ENCODE data around the gene GALR1. TPM values are rescaled to one million over a fixed set of nuclear protein-coding genes. Genes with fewer than 3 reads are reported as not detected.

Gene GALR1
- total RNA-seq, 1 donor from 2014 or later = 0.07 TPM

- Mint-ChIP-seq H3K36me3 (no peaks in the 10 kb centered on the region), H3K27me3 (peaks cover 29% of the 10 kb centered on the region), H3K4me1 (ENCODE audit: unreplicated experiment) (peaks cover 6% of the 10 kb centered on the region), H3K27ac (no peak overlapping the region), H3K4me3 (no peak overlapping the region), H3K9me3 (peaks cover 5% of the 10 kb centered on the region)
- no peak for TF ChIP-seq CTCF (conservative IDR thresholded peaks at IDR 0.05)
- DNase-seq (ENCODE audit: extremely low spot score, unreplicated experiment) = no peak
Observed at GRCh38 chr18:77299706-77300105, 50.1 kb downstream of the GALR1 start.

GRCh38 chr18:77300579-77300978, 50.9 kb downstream of the GALR1 start:
- H3K36me3 Mint-ChIP-seq = no peaks in the 10 kb centered on the region
- no peak for TF ChIP-seq CTCF (conservative IDR thresholded peaks at IDR 0.05)
- peaks cover 5% of the 10 kb centered on the region for H3K9me3 Mint-ChIP-seq
- H3K27me3 Mint-ChIP-seq = peaks cover 29% of the 10 kb centered on the region
- H3K4me1 Mint-ChIP-seq (ENCODE audit: unreplicated experiment) = peaks cover 6% of the 10 kb centered on the region
- H3K4me3 Mint-ChIP-seq = no peak overlapping the region
- no peak overlapping the region for H3K27ac Mint-ChIP-seq
- DNase-seq (ENCODE audit: extremely low spot score, unreplicated experiment) = no peak

GRCh38 chr18:77304268-77304667, 54.6 kb downstream of the GALR1 start:
- Mint-ChIP-seq H3K27ac (no peak overlapping the region), H3K4me1 (ENCODE audit: unreplicated experiment) (no peaks in the 10 kb centered on the region), H3K4me3 (no peak overlapping the region), H3K36me3 (no peaks in the 10 kb centered on the region), H3K9me3 (no peaks in the 10 kb centered on the region), H3K27me3 (peaks cover 13% of the 10 kb centered on the region)
- no peak for TF ChIP-seq CTCF (conservative IDR thresholded peaks at IDR 0.05)
- no peak for DNase-seq (ENCODE audit: extremely low spot score, unreplicated experiment)

GRCh38 chr18:77305676-77306075, 56.0 kb downstream of the GALR1 start:
- Mint-ChIP-seq H3K4me1 (ENCODE audit: unreplicated experiment) (no peaks in the 10 kb centered on the region), H3K4me3 (no peak overlapping the region), H3K9me3 (no peaks in the 10 kb centered on the region), H3K27ac (no peak overlapping the region), H3K27me3 (peaks cover 12% of the 10 kb centered on the region), H3K36me3 (no peaks in the 10 kb centered on the region)
- no peak for DNase-seq (ENCODE audit: extremely low spot score, unreplicated experiment)
- no peak for TF ChIP-seq CTCF (conservative IDR thresholded peaks at IDR 0.05)

- H3K4me1 Mint-ChIP-seq (ENCODE audit: unreplicated experiment) = no peaks in the 10 kb centered on the region
- no peaks in the 10 kb centered on the region for H3K36me3 Mint-ChIP-seq
- no peak for TF ChIP-seq CTCF (conservative IDR thresholded peaks at IDR 0.05)
- H3K27ac Mint-ChIP-seq = no peak overlapping the region
- no peaks in the 10 kb centered on the region for H3K9me3 Mint-ChIP-seq
- peaks cover 6% of the 10 kb centered on the region for H3K27me3 Mint-ChIP-seq
- no peak overlapping the region for H3K4me3 Mint-ChIP-seq
- DNase-seq (ENCODE audit: extremely low spot score, unreplicated experiment) = no peak
Observed at GRCh38 chr18:77308216-77308615, 58.6 kb downstream of the GALR1 start.

GRCh38 chr18:77314511-77314910, 64.9 kb downstream of the GALR1 start:
- Mint-ChIP-seq H3K4me3 (no peak overlapping the region), H3K27me3 (peaks cover 11% of the 10 kb centered on the region), H3K27ac (no peak overlapping the region)

More at GRCh38 chr18:77314511-77314910, 64.9 kb downstream of the GALR1 start:
- H3K9me3 Mint-ChIP-seq = no peaks in the 10 kb centered on the region
- TF ChIP-seq CTCF (conservative IDR thresholded peaks at IDR 0.05) = no peak
- no peak for DNase-seq (ENCODE audit: extremely low spot score, unreplicated experiment)
- no peaks in the 10 kb centered on the region for H3K4me1 Mint-ChIP-seq (ENCODE audit: unreplicated experiment)
- no peaks in the 10 kb centered on the region for H3K36me3 Mint-ChIP-seq

Measured in type B pancreatic cell (in vitro differentiated cells).